T-helper 9 cell (primary cell): Measurements from ENCODE around the gene SAMD4A.

Experiments
- DNase-seq: peaks from one replicate; pipeline ENCODE4 v3.0.0-alpha.2; 2020

The SAMD4A gene

GRCh38 chr14:54807881-54808280 lies 241.0 kb downstream of the SAMD4A start:
- no peak for DNase-seq

GRCh38 chr14:54808326-54809161 lies 241.6 kb downstream of the SAMD4A start:
- DNase-seq, result no peak

- no peak for DNase-seq
These were observed 242.8 kb downstream of the SAMD4A start for GRCh38 chr14:54809767-54810166.

GRCh38 chr14:54812617-54813016 lies 245.7 kb downstream of the SAMD4A start:
- DNase-seq, result no peak

- no peak for DNase-seq
These were observed 246.2 kb downstream of the SAMD4A start for GRCh38 chr14:54813081-54813480.

- DNase-seq, result no peak
These were observed 247.1 kb downstream of the SAMD4A start for GRCh38 chr14:54814076-54814475.

GRCh38 chr14:54815016-54815415 lies 248.1 kb downstream of the SAMD4A start:
- DNase-seq, result no peak

GRCh38 chr14:54815515-54815914 lies 248.6 kb downstream of the SAMD4A start:
- DNase-seq, result no peak

- no peak for DNase-seq
These were observed 249.5 kb downstream of the SAMD4A start for GRCh38 chr14:54816450-54816849.

GRCh38 chr14:54817506-54817905 lies 250.6 kb downstream of the SAMD4A start:
- no peak for DNase-seq

- DNase-seq, result no peak
These were observed 251.5 kb downstream of the SAMD4A start for GRCh38 chr14:54818201-54819133.

- DNase-seq, result no peak
These were observed 255.8 kb downstream of the SAMD4A start for GRCh38 chr14:54822685-54823084.

- DNase-seq, result no peak
These were observed 257.0 kb downstream of the SAMD4A start for GRCh38 chr14:54823757-54824549.

- no peak for DNase-seq
These were observed 261.1 kb downstream of the SAMD4A start for GRCh38 chr14:54828037-54828436.

- DNase-seq, result no peak
These were observed 262.7 kb downstream of the SAMD4A start for GRCh38 chr14:54829486-54830224.

- no peak for DNase-seq
These were observed 263.7 kb downstream of the SAMD4A start for GRCh38 chr14:54830650-54831049.

- no peak for DNase-seq
These were observed 267.2 kb downstream of the SAMD4A start for GRCh38 chr14:54834081-54834480.

GRCh38 chr14:54834727-54835126 lies 267.8 kb downstream of the SAMD4A start:
- no peak for DNase-seq

- DNase-seq, result no peak
These were observed 269.3 kb downstream of the SAMD4A start for GRCh38 chr14:54836231-54836630.

GRCh38 chr14:54837508-54838149 lies 270.7 kb downstream of the SAMD4A start:
- no peak for DNase-seq

GRCh38 chr14:54838931-54839512 lies 272.1 kb downstream of the SAMD4A start:
- no peak for DNase-seq
